Lower lobe of right lung (tissue), 2 donors: ENCODE data around the gene TBL1XR1. TPM values are rescaled to one million over a fixed set of nuclear protein-coding genes. Genes with fewer than 3 reads are reported as not detected.
"Not testable (repeated sequence)": the region's sequence is repeated elsewhere in the genome, so short reads cannot be mapped to it uniquely, and the experiment has no call there.

Experiments
- ATAC-seq, 2 donors: fragments of 200-7000 bp; cut with Tn5 transposase; one replicate each; pipeline ENCODE4 v1.9.1; 2020 to 2022; ENCODE audit warnings: mild to moderate bottlenecking in 2 of 2, moderate library complexity in 2 of 2
- DNase-seq: peaks from one replicate; pipeline ENCODE4 v3.0.0-alpha.2; 2020
- H3K27ac ChIP-seq: fragments of 200-600 bp; one replicate; pipeline ENCODE4 v1.8.0; 2022
- H3K27me3 ChIP-seq: fragments of 200-600 bp; one replicate; pipeline ENCODE4 v1.8.0; 2022; ENCODE audit warnings: low read depth
- H3K36me3 ChIP-seq: fragments of 200-600 bp; one replicate; pipeline ENCODE4 v1.8.0; 2022; ENCODE audit warnings: mild to moderate bottlenecking
- H3K4me1 ChIP-seq: fragments of 200-600 bp; one replicate; pipeline ENCODE4 v1.8.0; 2022
- H3K4me3 ChIP-seq: fragments of 200-600 bp; one replicate; pipeline ENCODE4 v1.8.0; 2022; ENCODE audit warnings: mild to moderate bottlenecking
- H3K9me3 ChIP-seq: fragments of 200-600 bp; one replicate; pipeline ENCODE4 v1.8.0; 2022
- CTCF ChIP-seq: fragments of 200-600 bp; IDR thresholded peaks from one replicate; pipeline ENCODE4 v1.8.0; 2022; ENCODE audit warnings: antibody characterized with exemption, mild to moderate bottlenecking
- intact Hi-C: fragments of 100-400 bp; cut with DNase I; formaldehyde crosslinking; loops from one replicate; pipeline ENCODE4 v1.11.0; 2022
- total RNA-seq: library from RNA; stranded (reverse); fragmentation: NEBNext Ultra II Directional; extraction: Animal tissue kit (Norgen Biotek cat#: 25700); gene quantifications from one replicate; pipeline ENCODE4 v1.2.1, GENCODE V29; 2021
- donor health status: DM: no; HTN: yes; CAD: no; lungs with severe emphysema.

The TBL1XR1 gene
- total RNA-seq, 1 donor from 2014 or later = 160 TPM

GRCh38 chr3:177185035-177185574 is 12.2 kb downstream of the TBL1XR1 start:
- no peak for ATAC-seq

GRCh38 chr3:177184602-177185001 is 12.7 kb downstream of the TBL1XR1 start:
- ATAC-seq, H3K4me3 ChIP-seq, H3K27me3 ChIP-seq, DNase-seq, H3K9me3 ChIP-seq, H3K36me3 ChIP-seq, intact Hi-C loops, H3K27ac ChIP-seq: not testable (repeated sequence)
- peaks cover 49% of the 10 kb centered on the region for H3K4me1 ChIP-seq

More at GRCh38 chr3:177185035-177185574, 12.2 kb downstream of the TBL1XR1 start:
- H3K9me3 ChIP-seq = no peaks in the 10 kb centered on the region
- TF ChIP-seq CTCF = no peak
- H3K4me3 ChIP-seq = no peak overlapping the region
- intact Hi-C loops = no loop called here
- DNase-seq = no peak
- H3K4me1 ChIP-seq = peaks cover 49% of the 10 kb centered on the region
- no peak overlapping the region for H3K27ac ChIP-seq
- no peaks in the 10 kb centered on the region for H3K36me3 ChIP-seq
- no peaks in the 10 kb centered on the region for H3K27me3 ChIP-seq

- intact Hi-C loops = no loop called here
- H3K4me3 ChIP-seq = no peak overlapping the region
- TF ChIP-seq CTCF = no peak
- ATAC-seq (no peak), DNase-seq (no peak)
- H3K36me3 ChIP-seq = no peaks in the 10 kb centered on the region
- no peak overlapping the region for H3K27ac ChIP-seq
- H3K9me3 ChIP-seq = no peaks in the 10 kb centered on the region
- no peaks in the 10 kb centered on the region for H3K27me3 ChIP-seq
- H3K4me1 ChIP-seq = peaks cover 47% of the 10 kb centered on the region
Measured at GRCh38 chr3:177182352-177182751, 14.9 kb downstream of the TBL1XR1 start.

- H3K4me1 ChIP-seq = peaks cover 40% of the 10 kb centered on the region
- no peak overlapping the region for H3K27ac ChIP-seq
- no peak overlapping the region for H3K4me3 ChIP-seq
- no peak for ATAC-seq
- no peaks in the 10 kb centered on the region for H3K36me3 ChIP-seq
- intact Hi-C loops = no loop called here
- no peak for DNase-seq
- no peak for TF ChIP-seq CTCF
- no peaks in the 10 kb centered on the region for H3K9me3 ChIP-seq
- H3K27me3 ChIP-seq = no peaks in the 10 kb centered on the region
Measured at GRCh38 chr3:177181418-177181817, 15.9 kb downstream of the TBL1XR1 start.

- Histone ChIP-seq H3K27ac (no peak overlapping the region), H3K4me3 (no peak overlapping the region), H3K36me3 (no peaks in the 10 kb centered on the region), H3K9me3 (no peaks in the 10 kb centered on the region), H3K27me3 (no peaks in the 10 kb centered on the region), H3K4me1 (peaks cover 34% of the 10 kb centered on the region)
- no peak for ATAC-seq
- TF ChIP-seq CTCF = no peak
- intact Hi-C loops = no loop called here
- no peak for DNase-seq
Measured at GRCh38 chr3:177180506-177180905, 16.8 kb downstream of the TBL1XR1 start.

- H3K27ac ChIP-seq = no peak overlapping the region
- no peaks in the 10 kb centered on the region for H3K36me3 ChIP-seq
- intact Hi-C loops = no loop called here
- H3K27me3 ChIP-seq = no peaks in the 10 kb centered on the region
- no peak for TF ChIP-seq CTCF
- peaks cover 29% of the 10 kb centered on the region for H3K4me1 ChIP-seq
- DNase-seq (no peak), ATAC-seq (no peak)
- H3K9me3 ChIP-seq = no peaks in the 10 kb centered on the region
- no peak overlapping the region for H3K4me3 ChIP-seq
Measured at GRCh38 chr3:177179281-177180067, 17.8 kb downstream of the TBL1XR1 start.
